HCT116 (cell line): Measurements from ENCODE around the gene PRKCA. TPM values are rescaled to one million over a fixed set of nuclear protein-coding genes. Genes with fewer than 3 reads are reported as not detected.
A peak's percentile ranks its signal among the peaks of the same experiment; 100 is the strongest.

Source experiments
- ATAC-seq: fragments of 200-7000 bp; cut with Tn5 transposase; 2 replicates; pipeline ENCODE4 v1.9.1; 2020; ENCODE audit warnings: mild to moderate bottlenecking, moderate library complexity
- BruUV-seq: library from RNA; stranded (reverse); fragments of 400-500 nt; replicated peaks from 2 replicates; lab custom pipeline; 2021; lab: Mats Ljungman, UMichigan
- CTCF ChIA-PET: fragments of 300-600 bp; sonication (Branson Sonifier 250); formaldehyde crosslinking; loops from one replicate; lab custom pipeline; 2021; ENCODE audit warnings: antibody characterized with exemption; lab: Charles Lee
- POLR2A ChIA-PET: fragments of 300-600, 350-600 bp; sonication (Branson Sonifier 250); formaldehyde crosslinking; loops from one replicate; lab custom pipeline; 2021; ENCODE audit warnings: antibody characterized with exemption; lab: Charles Lee
- RAD21 ChIA-PET, 2 experiments: fragments of 300-600 bp; sonication (Branson Sonifier 250); formaldehyde crosslinking; loops; one replicate each; lab custom pipeline; 2023; ENCODE audit warnings: low total read pairs in 2 of 2; ENCODE audit not compliant: uncharacterized antibody in 2 of 2, unreplicated experiment in 2 of 2, low non-redundant PET in 1 of 2; lab: Charles Lee
- DNase-seq: peaks from one replicate; pipeline ENCODE4 v3.0.0-alpha.2; 2010; ENCODE audit warnings: low read depth, low spot score
- H2AFZ ChIP-seq: fragments of 200-600 bp; shearing (Covaris generic), sonication (generic); 2 replicates; pipeline ENCODE4 v1.6.1; 2017; ENCODE audit warnings: low read depth, mixed run types, mixed read lengths, antibody characterized with exemption, low read length; ENCODE audit not compliant: poor library complexity, severe bottlenecking
- H3K27ac ChIP-seq: 2 replicates; pipeline ENCODE4 v1.5.1; 2012; ENCODE audit warnings: low read depth, low read length
- H3K27me3 ChIP-seq: fragments of 200-600 bp; sonication (generic); 2 replicates; pipeline ENCODE4 v1.6.1; 2016; ENCODE audit warnings: mixed run types, low read length, mixed read lengths; ENCODE audit not compliant: insufficient read depth
- H3K36me3 ChIP-seq, 2 experiments: fragments of 200-500 bp in 1 of 2; fragments of 200-600 bp in 1 of 2; sonication (Bioruptor generic) in 1 of 2; sonication (generic) in 1 of 2; 2 replicates each; pipeline versions ENCODE4 v1.5.1 to v1.6.1; 2014 to 2016; ENCODE audit warnings: low read length in 2 of 2, inconsistent platforms in 1 of 2, mixed read lengths in 1 of 2, mixed run types in 1 of 2; ENCODE audit not compliant: insufficient read depth in 2 of 2, control insufficient read depth in 1 of 2
- H3K4me1 ChIP-seq, 2 experiments: fragments of 200-600 bp in 1 of 2; sonication (generic) in 1 of 2; 2 replicates each; pipeline versions ENCODE4 v1.5.1 to v1.6.1; 2012 to 2017; ENCODE audit warnings: low read length in 2 of 2, inconsistent platforms in 1 of 2, mild to moderate bottlenecking in 1 of 2, mixed read lengths in 1 of 2, mixed run types in 1 of 2, moderate library complexity in 1 of 2; ENCODE audit not compliant: insufficient read depth in 2 of 2, control insufficient read depth in 1 of 2
- H3K4me2 ChIP-seq: fragments of 200-600 bp; sonication (generic); 2 replicates; pipeline ENCODE4 v1.6.1; 2017; ENCODE audit warnings: mixed run types, low read length, mixed read lengths
- H3K4me3 ChIP-seq, 2 experiments: fragments of 200-600 bp in 1 of 2; sonication (generic) in 1 of 2; replicated peaks in 1 of 2; 2 replicates each; pipeline ENCODE4 v1.5.1; 2011 to 2016; ENCODE audit warnings: low read length in 2 of 2, control low read depth in 1 of 2, low read depth in 1 of 2, mild to moderate bottlenecking in 1 of 2, mixed read lengths in 1 of 2, mixed run types in 1 of 2
- H3K79me2 ChIP-seq: fragments of 200-600 bp; sonication (generic); 2 replicates; pipeline ENCODE4 v1.6.1; 2017; ENCODE audit warnings: mild to moderate bottlenecking, mixed run types, low read length, moderate library complexity, mixed read lengths; ENCODE audit not compliant: insufficient read depth
- H3K9ac ChIP-seq: fragments of 200-600 bp; sonication (generic); 2 replicates; pipeline ENCODE4 v1.6.1; 2016; ENCODE audit warnings: low read length, mixed read lengths
- H3K9me2 ChIP-seq: fragments of 200-600 bp; sonication (generic), shearing (Covaris generic); 2 replicates; pipeline ENCODE4 v1.6.1; 2017; ENCODE audit warnings: mixed run types, mild to moderate bottlenecking, moderate library complexity; ENCODE audit not compliant: insufficient read depth
- H3K9me3 ChIP-seq, 2 experiments: fragments of 200-500 bp in 1 of 2; fragments of 200-600 bp in 1 of 2; sonication (Bioruptor generic) in 1 of 2; sonication (generic) in 1 of 2; 2 replicates each; pipeline ENCODE4 v1.6.1; 2014 to 2017; ENCODE audit warnings: low read length in 2 of 2, mixed read lengths in 2 of 2, inconsistent platforms in 1 of 2, low read depth in 1 of 2, mild to moderate bottlenecking in 1 of 2, mixed run types in 1 of 2, moderate library complexity in 1 of 2; ENCODE audit not compliant: control insufficient read depth in 1 of 2, insufficient read depth in 1 of 2
- H4K20me1 ChIP-seq: fragments of 200-600 bp; sonication (generic), shearing (Covaris generic); 2 replicates; pipeline ENCODE4 v1.6.1; 2017; ENCODE audit warnings: mixed run types, mild to moderate bottlenecking, moderate library complexity; ENCODE audit not compliant: insufficient read depth
- EZH2 ChIP-seq: fragments of 200-600 bp; sonication (generic); IDR thresholded peaks from 2 replicates; pipeline ENCODE4 v1.6.1; 2017; ENCODE audit warnings: antibody characterized with exemption, mixed run types
- FOSL1 ChIP-seq: IDR thresholded peaks from 2 replicates; pipeline ENCODE4 v1.6.1; 2012; ENCODE audit warnings: low read depth
- TCF7L2 ChIP-seq: IDR thresholded peaks from 2 replicates; pipeline ENCODE4 v1.7.0; 2011; ENCODE audit warnings: borderline replicate concordance, inconsistent platforms; ENCODE audit not compliant: insufficient read depth, insufficient read length; ENCODE audit errors: extremely low read depth
- intact Hi-C: fragments of 100-400 bp; cut with micrococcal nuclease; formaldehyde crosslinking; loops from 2 replicates; pipeline ENCODE4 v1.10.0; 2022
- total RNA-seq: library from RNA; stranded (reverse); gene quantifications from one replicate; pipeline ENCODE4 v1.2.1, GENCODE V29; 2021; ENCODE audit not compliant: unreplicated experiment

PRKCA gene
- total RNA-seq, 1 experiment from 2014 or later: 18.8 TPM

DNA sequence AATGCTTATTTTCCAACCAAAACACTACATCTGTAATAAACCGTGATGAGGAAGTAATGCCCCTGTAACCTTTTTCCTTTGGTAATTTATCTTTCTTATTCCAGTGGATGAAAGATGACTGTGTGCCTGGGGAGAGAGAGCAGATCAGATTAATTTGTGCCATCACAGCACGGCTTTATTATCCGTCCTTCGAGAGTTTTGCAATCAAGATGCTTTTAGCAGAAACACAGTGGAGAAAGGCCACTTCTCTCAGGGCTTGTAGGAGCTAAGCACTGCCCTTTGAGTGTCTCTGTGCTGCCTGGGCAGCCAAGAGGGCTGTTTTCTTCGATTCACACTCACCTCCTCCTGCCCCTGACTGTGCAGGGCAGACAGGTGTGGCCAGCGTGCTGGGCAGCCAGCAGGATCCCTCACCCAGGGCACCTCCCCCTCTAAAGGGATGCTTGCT lies 190.2 kb downstream of the PRKCA start:
- Histone ChIP-seq H3K4me1 (peaks cover 23 to 30% of the 10 kb centered on the region in 2 experiments), H3K9me2 (no peaks in the 10 kb centered on the region), H3K9me3 (no peaks in the 10 kb centered on the region), H3K36me3 (no peaks in the 10 kb centered on the region), H3K4me3 (no peak overlapping the region), H4K20me1 (no peaks in the 10 kb centered on the region), H2AFZ (no peak overlapping the region), H3K9ac (no peak overlapping the region), H3K4me2 (peak overlapping the region; percentile 69), H3K27me3 (no peaks in the 10 kb centered on the region), H3K79me2 (no peaks in the 10 kb centered on the region), H3K27ac (no peak overlapping the region)
- DNase-seq: no peak
- no TSS peak for BruUV-seq
- RAD21 ChIA-PET: no interaction called here
- intact Hi-C loops: no loop called here
- POLR2A ChIA-PET: interaction anchor here (0.8 kb wide), 1 partner anchor 17 kb away, joined by 3 read pairs; no protein-coding TSS in a partner anchor
- TF ChIP-seq EZH2: no peak
- peak; percentile 39; the same call in 1 of the 2 replicates for ATAC-seq
- CTCF ChIA-PET: no interaction called here

DNA sequence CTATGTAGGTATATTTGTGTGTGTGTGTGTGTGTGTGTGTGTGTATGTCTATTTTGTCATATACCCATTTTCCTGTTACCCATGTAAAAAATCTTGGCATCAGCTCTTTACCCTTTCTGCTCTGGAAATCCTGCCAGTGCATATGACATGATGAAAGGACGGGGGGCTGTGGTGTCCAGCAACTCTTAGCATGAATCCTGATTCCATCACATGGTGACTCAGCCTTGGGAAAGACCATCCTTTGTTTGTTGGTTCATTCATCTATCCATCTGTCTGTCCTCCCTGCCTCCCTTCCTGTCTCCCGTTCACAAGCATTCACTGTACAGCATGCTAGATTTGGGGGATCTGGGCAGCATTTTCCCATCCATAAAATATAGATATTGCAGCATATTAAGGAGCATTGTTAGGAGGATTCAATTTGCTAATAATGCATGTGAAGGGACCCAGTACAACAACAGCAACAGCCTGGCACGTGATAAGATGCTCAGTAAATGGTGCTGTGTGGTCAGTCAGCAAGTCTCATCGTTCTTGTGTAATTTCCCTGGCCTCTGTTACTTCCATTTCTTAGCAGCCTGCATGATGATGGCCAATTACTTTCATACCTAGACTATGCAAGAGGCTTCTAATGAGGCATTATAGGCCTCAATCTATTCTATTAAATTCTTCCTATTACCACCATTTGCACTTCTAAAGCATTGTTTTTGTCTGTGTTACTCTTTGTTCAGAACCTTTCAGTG lies 191.0 kb downstream of the PRKCA start:
- POLR2A ChIA-PET: interaction anchor here (0.8 kb wide), 1 partner anchor 16 kb away, joined by 3 read pairs; no protein-coding TSS in a partner anchor

More for the DNA sequence above, 191.0 kb downstream of the PRKCA start:
- intact Hi-C loops: no loop called here
- Histone ChIP-seq H4K20me1 (no peaks in the 10 kb centered on the region), H3K4me2 (peak overlapping the region; percentile 69), H3K27ac (peak overlapping the region; percentile 19), H3K4me1 (peaks cover 23 to 30% of the 10 kb centered on the region in 2 experiments), H3K79me2 (no peaks in the 10 kb centered on the region), H3K9me3 (no peaks in the 10 kb centered on the region), H3K9me2 (no peaks in the 10 kb centered on the region), H2AFZ (no peak overlapping the region), H3K27me3 (no peaks in the 10 kb centered on the region), H3K4me3 (peak overlapping the region in 1 of 2 experiments; percentile 20; a peak in 2 of 4 replicates), H3K36me3 (no peaks in the 10 kb centered on the region), H3K9ac (no peak overlapping the region)
- ATAC-seq (peak; percentile 57), DNase-seq (no peak)
- TF ChIP-seq TCF7L2 (no peak), FOSL1 (peak; percentile 35)
- ChIA-PET CTCF (no interaction called here), RAD21 (no interaction called here)
- BruUV-seq: no TSS peak
